Measurements from ENCODE around the gene SUSD2. TPM values are rescaled to one million over a fixed set of nuclear protein-coding genes. Genes with fewer than 3 reads are reported as not detected.
A peak's percentile ranks its signal among the peaks of the same experiment; 100 is the strongest.
"Not testable (repeated sequence)": the region's sequence is repeated elsewhere in the genome, so short reads cannot be mapped to it uniquely, and the experiment has no call there.

Gene SUSD2
- total RNA-seq, 2 experiments from 2014 or later = 0.23 to 0.63 TPM

GRCh38 chr22:24205438-24206195 lies 24.3 kb downstream of the SUSD2 start:
- Mint-ChIP-seq H3K36me3 (ENCODE audit: low read depth) (no peaks in the 10 kb centered on the region), H3K27ac (no peak overlapping the region), H3K4me1 (peaks cover 44% of the 10 kb centered on the region), H3K9me3 (no peaks in the 10 kb centered on the region), H3K27me3 (peaks cover 8% of the 10 kb centered on the region), H3K4me3 (no peak overlapping the region)
- ChIA-PET CTCF (interaction anchor here (0.8 to 1.3 kb wide), 2 partner anchors 25 to 26 kb away, joined by 3 read pairs; no protein-coding TSS in a partner anchor), POLR2A (no interaction called here)
- no peak for DNase-seq

GRCh38 chr22:24206460-24207263 lies 25.4 kb downstream of the SUSD2 start:
- H3K4me3 Mint-ChIP-seq; DNase-seq; H3K27me3 Mint-ChIP-seq; H3K36me3 Mint-ChIP-seq (ENCODE audit: low read depth); H3K9me3 Mint-ChIP-seq: not testable (repeated sequence)
- Mint-ChIP-seq H3K4me1 (peaks cover 39% of the 10 kb centered on the region), H3K27ac (peak overlapping the region; percentile 83)
- ChIA-PET POLR2A (interaction anchor here (0.6 to 1.0 kb wide), 2 partner anchors 9 to 455 kb away, joined by 3 to 5 read pairs; no protein-coding TSS in a partner anchor), CTCF (interaction anchor here (1.1 to 1.3 kb wide), 2 partner anchors 24 to 73 kb away, joined by 3 read pairs; no protein-coding TSS in a partner anchor)

GRCh38 chr22:24207264-24208011 lies 26.2 kb downstream of the SUSD2 start:
- no peak overlapping the region for H3K4me3 Mint-ChIP-seq
- H3K4me1 Mint-ChIP-seq = peaks cover 39% of the 10 kb centered on the region
- peak overlapping the region; percentile 83 for H3K27ac Mint-ChIP-seq
- H3K36me3 Mint-ChIP-seq (ENCODE audit: low read depth) = no peaks in the 10 kb centered on the region
- H3K27me3 Mint-ChIP-seq = peaks cover 2% of the 10 kb centered on the region
- no peaks in the 10 kb centered on the region for H3K9me3 Mint-ChIP-seq
- no peak for DNase-seq
- ChIA-PET CTCF (interaction anchor here (1.1 to 1.3 kb wide), 2 partner anchors 24 to 74 kb away, joined by 3 read pairs; no protein-coding TSS in a partner anchor), POLR2A (interaction anchor here (1.0 kb wide), 1 partner anchor 9 kb away, joined by 5 read pairs; no protein-coding TSS in a partner anchor)

- CTCF ChIA-PET = interaction anchor here (1.1 to 1.2 kb wide), 2 partner anchors 34 to 75 kb away, joined by 3 read pairs; no protein-coding TSS in a partner anchor
- POLR2A ChIA-PET = interaction anchor here (1.0 kb wide), 1 partner anchor 10 kb away, joined by 5 read pairs; no protein-coding TSS in a partner anchor
- DNase-seq = no peak
- H3K36me3 Mint-ChIP-seq (ENCODE audit: low read depth) = no peaks in the 10 kb centered on the region
- peak overlapping the region; percentile 83 for H3K27ac Mint-ChIP-seq
- H3K4me1 Mint-ChIP-seq = peaks cover 39% of the 10 kb centered on the region
- no peak overlapping the region for H3K4me3 Mint-ChIP-seq
- H3K9me3 Mint-ChIP-seq = no peaks in the 10 kb centered on the region
- no peaks in the 10 kb centered on the region for H3K27me3 Mint-ChIP-seq
These were observed 26.9 kb downstream of the SUSD2 start for GRCh38 chr22:24208012-24208749.

- Mint-ChIP-seq H3K27ac (no peak overlapping the region), H3K27me3 (no peaks in the 10 kb centered on the region), H3K4me1 (peaks cover 37% of the 10 kb centered on the region), H3K9me3 (no peaks in the 10 kb centered on the region), H3K36me3 (ENCODE audit: low read depth) (no peaks in the 10 kb centered on the region), H3K4me3 (no peak overlapping the region)
- DNase-seq = no peak
- CTCF ChIA-PET = interaction anchor here (1.2 kb wide), 1 partner anchor 33 kb away, joined by 3 read pairs; no protein-coding TSS in a partner anchor
- POLR2A ChIA-PET = no interaction called here
These were observed 27.7 kb downstream of the SUSD2 start for GRCh38 chr22:24209016-24209415.

- no peak for DNase-seq
- ChIA-PET POLR2A (no interaction called here), CTCF (interaction anchor here (1.2 kb wide), 1 partner anchor 33 kb away, joined by 3 read pairs; no protein-coding TSS in a partner anchor)
- no peak overlapping the region for H3K27ac Mint-ChIP-seq
- no peak overlapping the region for H3K4me3 Mint-ChIP-seq
- H3K36me3 Mint-ChIP-seq (ENCODE audit: low read depth) = no peaks in the 10 kb centered on the region
- peaks cover 3% of the 10 kb centered on the region for H3K27me3 Mint-ChIP-seq
- no peaks in the 10 kb centered on the region for H3K9me3 Mint-ChIP-seq
- H3K4me1 Mint-ChIP-seq = peaks cover 33% of the 10 kb centered on the region
These were observed 28.4 kb downstream of the SUSD2 start for GRCh38 chr22:24209687-24210086.

- H3K9me3 Mint-ChIP-seq; H3K27ac Mint-ChIP-seq; H3K27me3 Mint-ChIP-seq; H3K4me3 Mint-ChIP-seq; H3K36me3 Mint-ChIP-seq (ENCODE audit: low read depth); DNase-seq; POLR2A ChIA-PET: not testable (repeated sequence)
- peaks cover 30% of the 10 kb centered on the region for H3K4me1 Mint-ChIP-seq
- CTCF ChIA-PET = interaction anchor here (0.8 kb wide), 1 partner anchor 32 kb away, joined by 3 read pairs; no protein-coding TSS in a partner anchor
These were observed 29.1 kb downstream of the SUSD2 start for GRCh38 chr22:24210409-24210808.

- H3K27me3 Mint-ChIP-seq; H3K27ac Mint-ChIP-seq; POLR2A ChIA-PET; DNase-seq; H3K9me3 Mint-ChIP-seq; H3K36me3 Mint-ChIP-seq (ENCODE audit: low read depth); H3K4me3 Mint-ChIP-seq: not testable (repeated sequence)
- peaks cover 28% of the 10 kb centered on the region for H3K4me1 Mint-ChIP-seq
- CTCF ChIA-PET = interaction anchor here (0.6 to 0.7 kb wide), 2 partner anchors 15 to 20 kb away, joined by 3 to 5 read pairs; no protein-coding TSS in a partner anchor
These were observed 30.4 kb downstream of the SUSD2 start for GRCh38 chr22:24211716-24212115.

- POLR2A ChIA-PET; H3K36me3 Mint-ChIP-seq (ENCODE audit: low read depth); H3K9me3 Mint-ChIP-seq; DNase-seq; H3K27me3 Mint-ChIP-seq; H3K27ac Mint-ChIP-seq; H3K4me3 Mint-ChIP-seq: not testable (repeated sequence)
- CTCF ChIA-PET = interaction anchor here (0.7 kb wide), 1 partner anchor 55 kb away, joined by 5 read pairs; no protein-coding TSS in a partner anchor
- H3K4me1 Mint-ChIP-seq = peaks cover 14% of the 10 kb centered on the region
These were observed 31.8 kb downstream of the SUSD2 start for GRCh38 chr22:24213111-24213510.

- Mint-ChIP-seq H3K9me3 (no peaks in the 10 kb centered on the region), H3K27me3 (peaks cover 3% of the 10 kb centered on the region), H3K4me1 (peaks cover 4% of the 10 kb centered on the region), H3K27ac (no peak overlapping the region), H3K4me3 (no peak overlapping the region), H3K36me3 (ENCODE audit: low read depth) (no peaks in the 10 kb centered on the region)
- no peak for DNase-seq
- CTCF ChIA-PET = interaction anchor here (1.0 to 1.6 kb wide), 3 partner anchors 17 to 209 kb away, joined by 4 to 5 read pairs (median 4); no protein-coding TSS in a partner anchor
- POLR2A ChIA-PET = no interaction called here
These were observed 33.4 kb downstream of the SUSD2 start for GRCh38 chr22:24214467-24215285.

- no peak overlapping the region for H3K27ac Mint-ChIP-seq
- no peaks in the 10 kb centered on the region for H3K36me3 Mint-ChIP-seq (ENCODE audit: low read depth)
- POLR2A ChIA-PET = no interaction called here
- no peak for DNase-seq
- H3K27me3 Mint-ChIP-seq = peaks cover 3% of the 10 kb centered on the region
- H3K4me1 Mint-ChIP-seq = peaks cover 4% of the 10 kb centered on the region
- H3K9me3 Mint-ChIP-seq = no peaks in the 10 kb centered on the region
- no peak overlapping the region for H3K4me3 Mint-ChIP-seq
- CTCF ChIA-PET = interaction anchor here (0.9 to 1.8 kb wide), 3 partner anchors 12 to 26 kb away, joined by 3 to 6 read pairs (median 3); no protein-coding TSS in a partner anchor
These were observed 35.4 kb downstream of the SUSD2 start for GRCh38 chr22:24216541-24217209.

Measured in activated CD4-positive, alpha-beta memory T cell treated with anti-CD3 and anti-CD28 coated beads, Interleukin-2, amount 10 ng/mL, durations not matched to agents 7 days and 5 days (primary cell).